ENCODE measurements around the gene SYCE1.

SYCE1 gene

GRCh38 chr10:133532871-133533270, 32.5 kb downstream of the SYCE1 start:
- Histone ChIP-seq H3K27ac (ENCODE audit: insufficient read depth, low read depth, low read length, poor library complexity, severe bottlenecking) (no peak overlapping the region), H3K4me3 (ENCODE audit: insufficient read depth, low read depth, low read length) (no peak overlapping the region), H3K36me3 (ENCODE audit: control insufficient read depth, insufficient read depth, low read length) (no peaks in the 10 kb centered on the region), H3K27me3 (ENCODE audit: control insufficient read depth, insufficient read depth, low read length, poor library complexity, severe bottlenecking) (no peaks in the 10 kb centered on the region), H3K4me1 (ENCODE audit: control insufficient read depth, insufficient read depth, low read length) (no peaks in the 10 kb centered on the region), H3K9me3 (ENCODE audit: control insufficient read depth, low read length) (peaks cover 14% of the 10 kb centered on the region)
- WGBS, 2 experiments = 74% methylated on average over 7 of the region's 7 CpGs

- H3K27me3 ChIP-seq (ENCODE audit: control insufficient read depth, insufficient read depth, low read length, poor library complexity, severe bottlenecking) = no peaks in the 10 kb centered on the region
- peaks cover 18% of the 10 kb centered on the region for H3K9me3 ChIP-seq (ENCODE audit: control insufficient read depth, low read length)
- H3K36me3 ChIP-seq (ENCODE audit: control insufficient read depth, insufficient read depth, low read length) = no peaks in the 10 kb centered on the region
- H3K4me3 ChIP-seq (ENCODE audit: insufficient read depth, low read depth, low read length) = no peak overlapping the region
- H3K4me1 ChIP-seq (ENCODE audit: control insufficient read depth, insufficient read depth, low read length) = no peaks in the 10 kb centered on the region
- WGBS, 2 experiments = 74 to 76% methylated on average over 9 of the region's 9 CpGs
- no peak overlapping the region for H3K27ac ChIP-seq (ENCODE audit: insufficient read depth, low read depth, low read length, poor library complexity, severe bottlenecking)
These were observed 34.9 kb downstream of the SYCE1 start for GRCh38 chr10:133530506-133530905.

- H3K9me3 ChIP-seq (ENCODE audit: control insufficient read depth, low read length) = peaks cover 20% of the 10 kb centered on the region
- H3K4me3 ChIP-seq (ENCODE audit: insufficient read depth, low read depth, low read length) = no peak overlapping the region
- no peaks in the 10 kb centered on the region for H3K27me3 ChIP-seq (ENCODE audit: control insufficient read depth, insufficient read depth, low read length, poor library complexity, severe bottlenecking)
- H3K27ac ChIP-seq (ENCODE audit: insufficient read depth, low read depth, low read length, poor library complexity, severe bottlenecking) = no peak overlapping the region
- 90 to 91% methylated on average over 26 of the region's 26 CpGs for WGBS, 2 experiments
- no peaks in the 10 kb centered on the region for H3K36me3 ChIP-seq (ENCODE audit: control insufficient read depth, insufficient read depth, low read length)
- H3K4me1 ChIP-seq (ENCODE audit: control insufficient read depth, insufficient read depth, low read length) = no peaks in the 10 kb centered on the region
These were observed 35.8 kb downstream of the SYCE1 start for GRCh38 chr10:133529576-133529946.

GRCh38 chr10:133528845-133529575, 36.4 kb downstream of the SYCE1 start:
- WGBS, 2 experiments = 86 to 87% methylated on average over 37 of the region's 37 CpGs
- Histone ChIP-seq H3K36me3 (ENCODE audit: control insufficient read depth, insufficient read depth, low read length) (no peaks in the 10 kb centered on the region), H3K27me3 (ENCODE audit: control insufficient read depth, insufficient read depth, low read length, poor library complexity, severe bottlenecking) (no peaks in the 10 kb centered on the region), H3K27ac (ENCODE audit: insufficient read depth, low read depth, low read length, poor library complexity, severe bottlenecking) (no peak overlapping the region), H3K4me1 (ENCODE audit: control insufficient read depth, insufficient read depth, low read length) (no peaks in the 10 kb centered on the region), H3K4me3 (ENCODE audit: insufficient read depth, low read depth, low read length) (no peak overlapping the region), H3K9me3 (ENCODE audit: control insufficient read depth, low read length) (peaks cover 20% of the 10 kb centered on the region)

- peaks cover 18% of the 10 kb centered on the region for H3K9me3 ChIP-seq (ENCODE audit: control insufficient read depth, low read length)
- no peaks in the 10 kb centered on the region for H3K4me1 ChIP-seq (ENCODE audit: control insufficient read depth, insufficient read depth, low read length)
- WGBS, 2 experiments = 88% methylated on average over 50 of the region's 50 CpGs
- H3K27me3 ChIP-seq (ENCODE audit: control insufficient read depth, insufficient read depth, low read length, poor library complexity, severe bottlenecking) = no peaks in the 10 kb centered on the region
- no peak overlapping the region for H3K4me3 ChIP-seq (ENCODE audit: insufficient read depth, low read depth, low read length)
- H3K36me3 ChIP-seq (ENCODE audit: control insufficient read depth, insufficient read depth, low read length) = no peaks in the 10 kb centered on the region
- no peak overlapping the region for H3K27ac ChIP-seq (ENCODE audit: insufficient read depth, low read depth, low read length, poor library complexity, severe bottlenecking)
These were observed 37.0 kb downstream of the SYCE1 start for GRCh38 chr10:133528296-133528844.

- no peak overlapping the region for H3K27ac ChIP-seq (ENCODE audit: insufficient read depth, low read depth, low read length, poor library complexity, severe bottlenecking)
- H3K27me3 ChIP-seq (ENCODE audit: control insufficient read depth, insufficient read depth, low read length, poor library complexity, severe bottlenecking) = no peaks in the 10 kb centered on the region
- no peaks in the 10 kb centered on the region for H3K4me1 ChIP-seq (ENCODE audit: control insufficient read depth, insufficient read depth, low read length)
- H3K36me3 ChIP-seq (ENCODE audit: control insufficient read depth, insufficient read depth, low read length) = no peaks in the 10 kb centered on the region
- H3K9me3 ChIP-seq (ENCODE audit: control insufficient read depth, low read length) = peaks cover 17% of the 10 kb centered on the region
- 89 to 90% methylated on average over 51 of the region's 51 CpGs for WGBS, 2 experiments
- H3K4me3 ChIP-seq (ENCODE audit: insufficient read depth, low read depth, low read length) = no peak overlapping the region
These were observed 37.6 kb downstream of the SYCE1 start for GRCh38 chr10:133527771-133528271.

GRCh38 chr10:133526957-133527588, 38.3 kb downstream of the SYCE1 start, which contains the start of gene CYP2E1:
Gene CYP2E1 (plus strand): TSS chr10:133527363. CDS start chr10:133527396, 33 bp downstream.
- Histone ChIP-seq H3K27me3 (ENCODE audit: control insufficient read depth, insufficient read depth, low read length, poor library complexity, severe bottlenecking) (no peaks in the 10 kb centered on the region), H3K4me1 (ENCODE audit: control insufficient read depth, insufficient read depth, low read length) (no peaks in the 10 kb centered on the region), H3K36me3 (ENCODE audit: control insufficient read depth, insufficient read depth, low read length) (no peaks in the 10 kb centered on the region), H3K27ac (ENCODE audit: insufficient read depth, low read depth, low read length, poor library complexity, severe bottlenecking) (no peak within 1 kb of the TSS), H3K4me3 (ENCODE audit: insufficient read depth, low read depth, low read length) (no peak within 1 kb of the TSS), H3K9me3 (ENCODE audit: control insufficient read depth, low read length) (peaks cover 16% of the 10 kb centered on the region)
- WGBS, 2 experiments = 83 to 86% methylated on average over 16 of the region's 16 CpGs

GRCh38 chr10:133525444-133525843, 39.9 kb downstream of the SYCE1 start:
- H3K9me3 ChIP-seq (ENCODE audit: control insufficient read depth, low read length) = peaks cover 20% of the 10 kb centered on the region
- H3K27ac ChIP-seq (ENCODE audit: insufficient read depth, low read depth, low read length, poor library complexity, severe bottlenecking) = no peak overlapping the region
- 88 to 89% methylated on average over 7 of the region's 7 CpGs for WGBS, 2 experiments
- H3K27me3 ChIP-seq (ENCODE audit: control insufficient read depth, insufficient read depth, low read length, poor library complexity, severe bottlenecking) = no peaks in the 10 kb centered on the region
- H3K4me3 ChIP-seq (ENCODE audit: insufficient read depth, low read depth, low read length) = no peak overlapping the region
- no peaks in the 10 kb centered on the region for H3K4me1 ChIP-seq (ENCODE audit: control insufficient read depth, insufficient read depth, low read length)
- H3K36me3 ChIP-seq (ENCODE audit: control insufficient read depth, insufficient read depth, low read length) = no peaks in the 10 kb centered on the region

- Histone ChIP-seq H3K4me1 (ENCODE audit: control insufficient read depth, insufficient read depth, low read length) (no peaks in the 10 kb centered on the region), H3K36me3 (ENCODE audit: control insufficient read depth, insufficient read depth, low read length) (no peaks in the 10 kb centered on the region), H3K27me3 (ENCODE audit: control insufficient read depth, insufficient read depth, low read length, poor library complexity, severe bottlenecking) (no peaks in the 10 kb centered on the region), H3K9me3 (ENCODE audit: control insufficient read depth, low read length) (peaks cover 18% of the 10 kb centered on the region), H3K4me3 (ENCODE audit: insufficient read depth, low read depth, low read length) (no peak overlapping the region), H3K27ac (ENCODE audit: insufficient read depth, low read depth, low read length, poor library complexity, severe bottlenecking) (no peak overlapping the region)
- WGBS, 2 experiments = 85 to 87% methylated on average over 9 of the region's 9 CpGs
These were observed 41.7 kb downstream of the SYCE1 start for GRCh38 chr10:133523631-133524203.

GRCh38 chr10:133520193-133520738, 45.1 kb downstream of the SYCE1 start:
- H3K36me3 ChIP-seq (ENCODE audit: control insufficient read depth, insufficient read depth, low read length) = no peaks in the 10 kb centered on the region
- no peaks in the 10 kb centered on the region for H3K27me3 ChIP-seq (ENCODE audit: control insufficient read depth, insufficient read depth, low read length, poor library complexity, severe bottlenecking)
- peaks cover 9% of the 10 kb centered on the region for H3K9me3 ChIP-seq (ENCODE audit: control insufficient read depth, low read length)
- WGBS, 2 experiments = 70 to 71% methylated on average over 33 of the region's 33 CpGs
- H3K4me3 ChIP-seq (ENCODE audit: insufficient read depth, low read depth, low read length) = no peak overlapping the region
- no peak overlapping the region for H3K27ac ChIP-seq (ENCODE audit: insufficient read depth, low read depth, low read length, poor library complexity, severe bottlenecking)
- no peaks in the 10 kb centered on the region for H3K4me1 ChIP-seq (ENCODE audit: control insufficient read depth, insufficient read depth, low read length)
